GM12878 (cell line): ENCODE data around the gene VPS29. TPM values are rescaled to one million over a fixed set of nuclear protein-coding genes. Genes with fewer than 3 reads are reported as not detected.

Source experiments
- ATAC-seq: fragments of 200-7000 bp; cut with Tn5 transposase; 3 replicates; pipeline ENCODE4 v1.9.1; 2020; ENCODE audit warnings: mild to moderate bottlenecking, moderate library complexity
- BruUV-seq: library from RNA; stranded (reverse); fragments of 400-500 nt; replicated peaks from 2 replicates; lab custom pipeline; 2021; lab: Mats Ljungman, UMichigan
- CTCF ChIA-PET: fragments of 300-600 bp; sonication (Branson Sonifier 250); formaldehyde crosslinking; extraction: SDS; loops from one replicate; lab custom pipeline; 2021; ENCODE audit warnings: inconsistent platforms; lab: Yijun Ruan, JAX
- POLR2A ChIA-PET: fragments of 350-600 bp; formaldehyde crosslinking; extraction: SDS; loops from one replicate; lab custom pipeline; 2021; ENCODE audit warnings: inconsistent platforms; lab: Charles Lee
- RAD21 ChIA-PET: fragments of 300-600 bp; sonication (Branson Sonifier 250); formaldehyde crosslinking; loops from one replicate; lab custom pipeline; 2023; ENCODE audit warnings: antibody characterized with exemption; ENCODE audit not compliant: unreplicated experiment; lab: Charles Lee
- SMC1A ChIA-PET: fragments of 300-600 bp; sonication (Branson Sonifier 250); formaldehyde crosslinking; loops from one replicate; lab custom pipeline; 2023; ENCODE audit not compliant: unreplicated experiment, uncharacterized antibody; lab: Charles Lee
- DNase-seq: peaks from one replicate; pipeline ENCODE4 v3.0.0-alpha.2; 2011; ENCODE audit warnings: low read depth, low spot score
- FAIRE-seq: peaks from 3 replicates; lab custom pipeline; 2011; peaks lifted over from hg19 to GRCh38; lab: Jason Lieb, UNC
- H2AFZ ChIP-seq: 2 replicates; pipeline ENCODE4 v1.6.0; 2011; ENCODE audit warnings: low read depth, low read length, control low read depth; ENCODE audit not compliant: control insufficient read depth
- H3K27ac ChIP-seq: 2 replicates; pipeline ENCODE4 v1.5.1; 2011; ENCODE audit warnings: control low read depth; ENCODE audit not compliant: control insufficient read depth, insufficient read depth
- H3K27me3 ChIP-seq, 2 experiments: replicated peaks in 1 of 2; 2 replicates each; pipeline versions ENCODE4 v1.6.0 to v1.6.1; 2011; ENCODE audit warnings: low read length in 1 of 2; ENCODE audit not compliant: control insufficient read depth in 2 of 2, insufficient read depth in 2 of 2
- H3K36me3 ChIP-seq, 2 experiments: 2 replicates each; pipeline ENCODE4 v1.5.1; 2011; ENCODE audit warnings: low read length in 1 of 2; ENCODE audit not compliant: control insufficient read depth in 2 of 2, insufficient read depth in 2 of 2
- H3K4me1 ChIP-seq: 2 replicates; pipeline ENCODE4 v1.6.1; 2011; ENCODE audit warnings: mild to moderate bottlenecking, low read length, moderate library complexity, mixed read lengths; ENCODE audit not compliant: control insufficient read depth, insufficient read depth
- H3K4me2 ChIP-seq: 2 replicates; pipeline ENCODE4 v1.6.0; 2011; ENCODE audit warnings: control low read depth; ENCODE audit not compliant: control insufficient read depth, insufficient read depth
- H3K4me3 ChIP-seq: fragments of 200-600 bp; sonication (generic); 2 replicates; pipeline ENCODE4 v1.5.1; 2016
- H3K79me2 ChIP-seq: 2 replicates; pipeline ENCODE4 v1.6.0; 2011; ENCODE audit warnings: low read length; ENCODE audit not compliant: control insufficient read depth, insufficient read depth
- H3K9ac ChIP-seq: 2 replicates; pipeline ENCODE4 v1.8.0; 2011; ENCODE audit warnings: low read length, control low read depth, mixed read lengths; ENCODE audit not compliant: control insufficient read depth, insufficient read depth
- H3K9me3 ChIP-seq: replicated peaks from 3 replicates; pipeline ENCODE4 v1.5.1; 2011; ENCODE audit warnings: mild to moderate bottlenecking, low read length; ENCODE audit not compliant: control insufficient read depth, insufficient read depth
- H4K20me1 ChIP-seq: 2 replicates; pipeline ENCODE4 v1.6.0; 2011; ENCODE audit not compliant: control insufficient read depth, insufficient read depth
- ATF2 ChIP-seq: IDR thresholded peaks from 2 replicates; pipeline ENCODE4 v1.6.1; 2012; ENCODE audit warnings: low read length, inconsistent platforms
- CHD2 ChIP-seq: IDR thresholded peaks from 2 replicates; pipeline ENCODE4 v1.6.1; 2011; ENCODE audit warnings: low read depth, low read length, improper control_type of control experiment, borderline replicate concordance
- EED ChIP-seq: sonication (generic); IDR thresholded peaks from 2 replicates; pipeline ENCODE4 v1.6.1; 2016; ENCODE audit warnings: antibody characterized with exemption, low read depth
- FOXM1 ChIP-seq: IDR thresholded peaks from 2 replicates; pipeline ENCODE4 v1.6.1; 2012; ENCODE audit warnings: low read depth, mild to moderate bottlenecking, inconsistent platforms, low read length, moderate library complexity
- HDAC2 ChIP-seq: fragments of 200-600 bp; sonication (generic); IDR thresholded peaks from 2 replicates; pipeline ENCODE4 v1.6.1; 2017
- HDAC6 ChIP-seq: fragments of 200-600 bp; sonication (generic); IDR thresholded peaks from one replicate; pipeline ENCODE4 v1.8.0; 2017; ENCODE audit warnings: antibody characterized with exemption; ENCODE audit not compliant: unreplicated experiment
- IRF3 ChIP-seq: fragments of 450-650 bp; IDR thresholded peaks from 2 replicates; pipeline ENCODE4 v1.6.1; 2014; ENCODE audit warnings: mild to moderate bottlenecking
- JUNB ChIP-seq: IDR thresholded peaks from 2 replicates; pipeline ENCODE4 v1.6.1; 2016; ENCODE audit warnings: antibody characterized with exemption, mild to moderate bottlenecking
- NR2C1 ChIP-seq: fragments of 450-650 bp; IDR thresholded peaks from 2 replicates; pipeline ENCODE4 v1.6.1; 2017; ENCODE audit warnings: antibody characterized with exemption, mild to moderate bottlenecking, moderate library complexity
- RCOR1 ChIP-seq: conservative IDR thresholded peaks from 2 replicates; pipeline ENCODE4 v1.6.1; 2012; ENCODE audit warnings: low read depth, low read length, improper control_type of control experiment
- REST ChIP-seq: IDR thresholded peaks from 2 replicates; pipeline ENCODE4 v1.6.1; 2012; ENCODE audit warnings: mild to moderate bottlenecking, low read depth, low read length
- ZBTB40 ChIP-seq: fragments of 450-650 bp; IDR thresholded peaks from 2 replicates; pipeline ENCODE4 v1.6.1; 2016; ENCODE audit warnings: mild to moderate bottlenecking, moderate library complexity, borderline replicate concordance
- ZNF207 ChIP-seq: fragments of 450-650 bp; IDR thresholded peaks from 2 replicates; pipeline ENCODE4 v1.6.1; 2014; ENCODE audit warnings: antibody characterized with exemption, mild to moderate bottlenecking, borderline replicate concordance
- ZNF384 ChIP-seq: IDR thresholded peaks from 2 replicates; pipeline ENCODE4 v1.6.1; 2012; ENCODE audit warnings: low read depth, mild to moderate bottlenecking, low read length, improper control_type of control experiment, borderline replicate concordance
- WGBS: methylation state at CpG from one replicate; pipeline ENCODE4 v1.1.6; 2016; ENCODE audit warnings: low lambda C conversion rate; ENCODE audit not compliant: insufficient replicate concordance, insufficient coverage; ENCODE audit errors: missing lambda C conversion rate; 5-methylcytosine and 5-hydroxymethylcytosine counted together
- in situ Hi-C: fragments of 300-500 bp; cut with MboI; formaldehyde crosslinking; loops from 9 replicates; pipeline ENCODE4 v1.14.3; 2018; ENCODE audit warnings: mixed read lengths
- intact Hi-C: fragments of 100-400 bp; cut with micrococcal nuclease; formaldehyde crosslinking; loops from one replicate; pipeline ENCODE4 v1.14.2; 2022; ENCODE audit not compliant: unreplicated experiment
- polyA plus RNA-seq, 11 experiments: library from polyadenylated mRNA; depleted of rRNA in 4 of 11; unstranded in 6 of 11; stranded (reverse) in 5 of 11; fragments of >200 nt; fragmentation: Nextera tagmentation in 4 of 11; fragmentation: Illumina TruSeq in 1 of 11; extraction: Ambion mirVana in 4 of 11; extraction: Trizol in 1 of 11; gene quantifications; 1 replicate in 1 of 11; 2 replicates in 10 of 11; pipeline versions ENCODE4 v1.2.1 to v1.2.3, GENCODE V29; 2011 to 2016; ENCODE audit warnings: inconsistent platforms in 2 of 11, missing spikeins in 2 of 11, low read depth in 1 of 11
- total RNA-seq, 4 experiments: library from RNA; depleted of rRNA in 3 of 4; stranded (reverse); fragments of >200 nt in 3 of 4; fragmentation: Illumina TruSeq in 1 of 4; extraction: Trizol in 1 of 4; gene quantifications; 2 replicates each; pipeline versions ENCODE4 v1.2.1 to v1.2.3, GENCODE V29; 2013 to 2021

VPS29 gene
- total and polyA plus RNA-seq, 10 of the 15 experiments (the other 5 are each of a cell fraction or from before 2014, with no cell fraction given) = 65.3 to 405 (median 206) TPM

- TF ChIP-seq REST = no peak
- no peak for TF ChIP-seq FOXM1
- TF ChIP-seq NR2C1 = no peak
- no peak for TF ChIP-seq JUNB
- no peak for TF ChIP-seq IRF3
- TF ChIP-seq HDAC6 = no peak
- TF ChIP-seq RCOR1 = no peak
- no peak for TF ChIP-seq ZNF384
- no peak for TF ChIP-seq ATF2
- no peak for TF ChIP-seq CHD2
- TF ChIP-seq ZNF207 = no peak
- TF ChIP-seq ZBTB40 = no peak
- TF ChIP-seq EED = no peak
- no peak for TF ChIP-seq HDAC2
- Histone ChIP-seq H3K9ac (peak overlapping the region; percentile 65; the same call in 1 of the 2 replicates), H3K36me3 (peaks cover 3 to 40% of the 10 kb centered on the region in 2 experiments), H2AFZ (no peak overlapping the region), H3K27me3 (no peaks in the 10 kb centered on the region), H4K20me1 (peaks cover 4% of the 10 kb centered on the region), H3K9me3 (no peaks in the 10 kb centered on the region), H3K4me3 (no peak overlapping the region), H3K4me1 (peaks cover 33% of the 10 kb centered on the region), H3K79me2 (peaks cover 69% of the 10 kb centered on the region), H3K27ac (peak overlapping the region; percentile 94), H3K4me2 (peak overlapping the region; percentile 75)
- ATAC-seq (no peak), FAIRE-seq (no peak), DNase-seq (no peak)
- in situ Hi-C loops = no loop called here
- WGBS = 79% methylated on average over 4 of the region's 4 CpGs
- ChIA-PET CTCF (interaction anchor here (0.8 to 3.2 kb wide), 17 partner anchors 9 to 87 kb away, joined by 3 to 28 read pairs (median 6); partner anchors contain the start of genes FAM216A and GPN3), POLR2A (interaction anchor here (0.7 to 4.7 kb wide), 15 partner anchors 11 to 150 kb away, joined by 3 to 55 read pairs (median 4); partner anchors contain the start of gene FAM216A), SMC1A (interaction anchor here (0.8 to 18.4 kb wide), 24 partner anchors 9 to 283 kb away, joined by 3 to 308 read pairs (median 6); partner anchors contain the start of genes ARPC3 and GPN3), RAD21 (interaction anchor here (0.9 to 4.6 kb wide), 18 partner anchors 8 to 94 kb away, joined by 3 to 109 read pairs (median 8); partner anchors contain the start of genes ARPC3 and GPN3)
- BruUV-seq = TSS peak; percentile 17
- intact Hi-C loops = no loop called here
Observed at GRCh38 chr12:110543965-110544364, 42.1 kb upstream of the VPS29 start.
